A673 (cell line): ENCODE data around the gene CSNK1D. TPM values are rescaled to one million over a fixed set of nuclear protein-coding genes. Genes with fewer than 3 reads are reported as not detected.

Source experiments
- BruUV-seq: library from RNA; stranded (reverse); fragments of 400-500 nt; replicated peaks from 2 replicates; lab custom pipeline; 2021; lab: Mats Ljungman, UMichigan
- CTCF ChIA-PET: fragments of 300-600 bp; sonication (Branson Sonifier 250); formaldehyde crosslinking; loops from one replicate; lab custom pipeline; 2022; ENCODE audit warnings: antibody characterized with exemption; lab: Charles Lee
- POLR2A ChIA-PET: fragments of 300-600 bp; sonication (Branson Sonifier 250); formaldehyde crosslinking; loops from one replicate; lab custom pipeline; 2022; ENCODE audit warnings: antibody characterized with exemption; ENCODE audit not compliant: low non-redundant PET; lab: Charles Lee
- DNase-seq: peaks from one replicate; pipeline ENCODE4 v3.0.0-alpha.2; 2015; ENCODE audit warnings: low spot score
- H3K27ac ChIP-seq: fragments of 200-600 bp; sonication (generic); 2 replicates; pipeline ENCODE4 v1.5.1; 2016; ENCODE audit warnings: mixed run types, low read depth, mild to moderate bottlenecking, mixed read lengths, antibody characterized with exemption, low read length; ENCODE audit not compliant: poor library complexity, severe bottlenecking
- H3K27me3 ChIP-seq: fragments of 200-600 bp; sonication (generic); replicated peaks from 2 replicates; pipeline ENCODE4 v1.6.1; 2017; ENCODE audit warnings: mixed run types, low read depth, mild to moderate bottlenecking, mixed read lengths, antibody characterized with exemption, low read length; ENCODE audit not compliant: insufficient read depth, poor library complexity
- H3K36me3 ChIP-seq: fragments of 200-600 bp; sonication (generic); 2 replicates; pipeline ENCODE4 v1.6.1; 2016; ENCODE audit warnings: mixed run types, mild to moderate bottlenecking, mixed read lengths, antibody characterized with exemption, low read length; ENCODE audit not compliant: insufficient read depth, poor library complexity, severe bottlenecking
- H3K4me1 ChIP-seq: fragments of 200-600 bp; sonication (generic); 2 replicates; pipeline ENCODE4 v1.6.1; 2017; ENCODE audit warnings: mixed run types, mild to moderate bottlenecking, mixed read lengths, antibody characterized with exemption, low read length; ENCODE audit not compliant: insufficient read depth, poor library complexity, severe bottlenecking
- H3K4me3 ChIP-seq: fragments of 200-600 bp; sonication (generic); 2 replicates; pipeline ENCODE4 v1.5.1; 2016; ENCODE audit warnings: low read depth, mixed run types, mild to moderate bottlenecking, mixed read lengths, low read length; ENCODE audit not compliant: poor library complexity, severe bottlenecking
- H3K9me3 ChIP-seq: fragments of 200-600 bp; sonication (generic); 2 replicates; pipeline ENCODE4 v1.6.1; 2016; ENCODE audit warnings: mixed run types, low read depth, mild to moderate bottlenecking, mixed read lengths, antibody characterized with exemption, low read length; ENCODE audit not compliant: poor library complexity, severe bottlenecking
- CTCF ChIP-seq: fragments of 300-800, 200-600 bp; sonication (generic); conservative IDR thresholded peaks from 2 replicates; pipeline ENCODE4 v1.5.1; 2017; ENCODE audit warnings: low read depth, mild to moderate bottlenecking, antibody characterized with exemption, low read length, moderate library complexity, mixed read lengths
- EZH2 ChIP-seq: fragments of 200-600 bp; sonication (generic); IDR thresholded peaks from 2 replicates; pipeline ENCODE4 v1.6.1; 2017; ENCODE audit warnings: borderline replicate concordance, low read depth, mild to moderate bottlenecking, mixed read lengths, antibody characterized with exemption, low read length; ENCODE audit not compliant: poor library complexity, severe bottlenecking
- intact Hi-C: fragments of 100-400 bp; cut with micrococcal nuclease; formaldehyde crosslinking; loops from one replicate; pipeline ENCODE4 v1.10.0; 2022; ENCODE audit not compliant: unreplicated experiment
- total RNA-seq: library from RNA; stranded (reverse); gene quantifications from 2 replicates; pipeline ENCODE4 v1.2.3, GENCODE V29; 2021

CSNK1D gene
- total RNA-seq, 1 experiment from 2014 or later: 150 TPM

- no peak for DNase-seq
- POLR2A ChIA-PET: no interaction called here
- no peak overlapping the region for H3K27ac ChIP-seq
- H3K4me3 ChIP-seq: peak overlapping the region; percentile 31
- no peaks in the 10 kb centered on the region for H3K36me3 ChIP-seq
- no peak for TF ChIP-seq EZH2
- no peak for TF ChIP-seq CTCF
- intact Hi-C loops: no loop called here
- no peaks in the 10 kb centered on the region for H3K9me3 ChIP-seq
- no TSS peak for BruUV-seq
- peaks cover 32% of the 10 kb centered on the region for H3K4me1 ChIP-seq
- peaks cover 7% of the 10 kb centered on the region for H3K27me3 ChIP-seq
- CTCF ChIA-PET: no interaction called here
Observed at GRCh38 chr17:82231562-82232321, 41.8 kb downstream of the CSNK1D start.

- no peak for DNase-seq
- BruUV-seq: no TSS peak
- Histone ChIP-seq H3K27me3 (peaks cover 7% of the 10 kb centered on the region), H3K36me3 (no peaks in the 10 kb centered on the region), H3K9me3 (no peaks in the 10 kb centered on the region), H3K4me1 (peaks cover 27% of the 10 kb centered on the region), H3K4me3 (peak overlapping the region; percentile 31), H3K27ac (no peak overlapping the region)
- ChIA-PET CTCF (no interaction called here), POLR2A (no interaction called here)
- no peak for TF ChIP-seq CTCF
- intact Hi-C loops: no loop called here
Observed at GRCh38 chr17:82231312-82231561, 42.3 kb downstream of the CSNK1D start.

GRCh38 chr17:82230609-82231311 is 42.7 kb downstream of the CSNK1D start:
- POLR2A ChIA-PET: no interaction called here
- CTCF ChIA-PET: no interaction called here

More at GRCh38 chr17:82230609-82231311, 42.7 kb downstream of the CSNK1D start:
- Histone ChIP-seq H3K36me3 (no peaks in the 10 kb centered on the region), H3K27ac (no peak overlapping the region), H3K27me3 (peaks cover 7% of the 10 kb centered on the region), H3K9me3 (no peaks in the 10 kb centered on the region), H3K4me3 (peak overlapping the region; percentile 31), H3K4me1 (peaks cover 22% of the 10 kb centered on the region)
- DNase-seq: no peak
- no peak for TF ChIP-seq CTCF
- TF ChIP-seq EZH2: no peak
- intact Hi-C loops: no loop called here
- BruUV-seq: no TSS peak
